Skeletal muscle cell (primary cell): ENCODE results near the gene TARBP2.
"Not testable (repeated sequence)": the region's sequence is repeated elsewhere in the genome, so short reads cannot be mapped to it uniquely, and the experiment has no call there.

Experiments used
- DNase-seq: peaks from one replicate; pipeline ENCODE4 v3.0.0-alpha.2; 2010; ENCODE audit warnings: low read depth
- H3K4me3 ChIP-seq: 2 replicates; pipeline ENCODE4 v1.5.1; 2011; ENCODE audit warnings: low read depth, mild to moderate bottlenecking, control low read depth, low read length, moderate library complexity

TARBP2 gene

GRCh38 chr12:53539526-53539925, 38.4 kb downstream of the TARBP2 start:
- no peak for DNase-seq
- no peak overlapping the region for H3K4me3 ChIP-seq

DNA sequence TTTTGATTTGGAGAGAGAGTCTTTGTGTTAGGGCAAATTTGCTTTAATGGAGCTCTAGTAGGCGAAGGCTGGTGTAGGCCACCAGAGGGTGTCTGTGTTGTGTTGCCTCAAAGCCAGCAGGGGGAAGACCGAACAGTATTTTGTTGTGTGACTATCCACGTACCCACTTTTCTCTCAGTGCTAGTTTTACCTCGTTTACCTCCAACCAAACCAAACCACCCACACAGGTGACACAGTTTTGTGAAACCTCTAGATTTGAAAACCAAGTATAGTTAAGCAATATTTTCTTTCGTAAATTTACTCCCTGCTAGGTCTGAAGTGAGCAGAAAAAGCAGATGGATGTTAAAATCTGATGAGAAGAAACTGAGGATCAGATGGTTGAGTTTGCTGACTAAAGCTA, 42.5 kb downstream of the TARBP2 start:
- DNase-seq = no peak
- no peak overlapping the region for H3K4me3 ChIP-seq

GRCh38 chr12:53548354-53548753, 47.3 kb downstream of the TARBP2 start:
- DNase-seq, H3K4me3 ChIP-seq: not testable (repeated sequence)

- DNase-seq, H3K4me3 ChIP-seq: not testable (repeated sequence)
Observed at GRCh38 chr12:53550131-53550530, 49.0 kb downstream of the TARBP2 start.

- no peak overlapping the region for H3K4me3 ChIP-seq
- peak; percentile 76 for DNase-seq
Observed at GRCh38 chr12:53550595-53550994, 49.5 kb downstream of the TARBP2 start.

- H3K4me3 ChIP-seq = no peak overlapping the region
- DNase-seq = no peak
Observed at GRCh38 chr12:53551889-53552291, 50.8 kb downstream of the TARBP2 start.

- DNase-seq = no peak
- H3K4me3 ChIP-seq = no peak overlapping the region
Observed at GRCh38 chr12:53552361-53553327, 51.6 kb downstream of the TARBP2 start.
